Common myeloid progenitor, CD34-positive (primary cell): ENCODE data around the gene CD27.
"Not testable (repeated sequence)": the region's sequence is repeated elsewhere in the genome, so short reads cannot be mapped to it uniquely, and the experiment has no call there.

Source experiments
- CTCF ChIA-PET: fragments of 350-600 bp; sonication (Branson Sonifier 250); formaldehyde crosslinking; loops from one replicate; lab custom pipeline; 2021; ENCODE audit warnings: antibody characterized with exemption; lab: Charles Lee
- POLR2A ChIA-PET: fragments of 350-600 bp; sonication (Branson Sonifier 250); formaldehyde crosslinking; loops from one replicate; lab custom pipeline; 2021; ENCODE audit warnings: antibody characterized with exemption; lab: Charles Lee
- DNase-seq, 3 donors: peaks; one replicate each; pipeline versions ENCODE4 v3.0.0 to v3.0.0-alpha.2; 2013
- H3K27ac ChIP-seq, 2 experiments: 1 replicate in 1 of 2; 2 replicates in 1 of 2; pipeline ENCODE4 v1.7.0; 2013; ENCODE audit warnings: inconsistent platforms in 2 of 2, low read length in 2 of 2, mild to moderate bottlenecking in 2 of 2, low read depth in 1 of 2, moderate library complexity in 1 of 2; ENCODE audit not compliant: severe bottlenecking in 2 of 2, insufficient read depth in 1 of 2, poor library complexity in 1 of 2
- H3K27me3 ChIP-seq, 5 experiments: replicated peaks in 2 of 5; 1 replicate in 3 of 5; 2 replicates in 2 of 5; pipeline versions ENCODE4 v1.6.1 to v1.7.0; 2013; ENCODE audit warnings: low read length in 4 of 5, mild to moderate bottlenecking in 2 of 5, moderate library complexity in 2 of 5, inconsistent platforms in 1 of 5; ENCODE audit not compliant: insufficient read depth in 5 of 5, control insufficient read depth in 4 of 5
- H3K36me3 ChIP-seq, 4 experiments: 1 replicate in 2 of 4; 2 replicates in 2 of 4; pipeline versions ENCODE4 v1.6.1 to v1.7.0; 2013; ENCODE audit warnings: low read length in 3 of 4, control low read depth in 1 of 4, mild to moderate bottlenecking in 1 of 4; ENCODE audit not compliant: control insufficient read depth in 4 of 4, insufficient read depth in 4 of 4
- H3K4me1 ChIP-seq, 4 experiments: 1 replicate in 3 of 4; 2 replicates in 1 of 4; pipeline versions ENCODE4 v1.6.1 to v1.7.1; 2013; ENCODE audit warnings: low read length in 3 of 4, mild to moderate bottlenecking in 3 of 4, control low read depth in 1 of 4, inconsistent platforms in 1 of 4, moderate library complexity in 1 of 4; ENCODE audit not compliant: control insufficient read depth in 4 of 4, insufficient read depth in 4 of 4; ENCODE audit errors: control extremely low read depth in 1 of 4
- H3K4me3 ChIP-seq, 7 experiments: 1 replicate in 4 of 7; 2 replicates in 3 of 7; pipeline versions ENCODE4 v1.5.1 to v1.7.0; 2013; ENCODE audit warnings: mild to moderate bottlenecking in 7 of 7, low read length in 6 of 7, moderate library complexity in 6 of 7, inconsistent platforms in 2 of 7, low read depth in 2 of 7, control low read depth in 1 of 7; ENCODE audit not compliant: insufficient read depth in 4 of 7, control insufficient read depth in 1 of 7; ENCODE audit errors: extremely low read depth in 1 of 7
- H3K9me3 ChIP-seq, 5 experiments: 1 replicate in 4 of 5; 2 replicates in 1 of 5; pipeline versions ENCODE4 v1.6.1 to v1.7.1; 2013; ENCODE audit warnings: low read length in 4 of 5, mild to moderate bottlenecking in 2 of 5, inconsistent platforms in 1 of 5, low read depth in 1 of 5, moderate library complexity in 1 of 5; ENCODE audit not compliant: control insufficient read depth in 4 of 5, insufficient read depth in 2 of 5; ENCODE audit errors: control extremely low read depth in 1 of 5
- WGBS: methylation state at CpG from one replicate; pipeline ENCODE4 v1.1.5; 2013; ENCODE audit not compliant: insufficient coverage; 5-methylcytosine and 5-hydroxymethylcytosine counted together

Gene CD27

DNA sequence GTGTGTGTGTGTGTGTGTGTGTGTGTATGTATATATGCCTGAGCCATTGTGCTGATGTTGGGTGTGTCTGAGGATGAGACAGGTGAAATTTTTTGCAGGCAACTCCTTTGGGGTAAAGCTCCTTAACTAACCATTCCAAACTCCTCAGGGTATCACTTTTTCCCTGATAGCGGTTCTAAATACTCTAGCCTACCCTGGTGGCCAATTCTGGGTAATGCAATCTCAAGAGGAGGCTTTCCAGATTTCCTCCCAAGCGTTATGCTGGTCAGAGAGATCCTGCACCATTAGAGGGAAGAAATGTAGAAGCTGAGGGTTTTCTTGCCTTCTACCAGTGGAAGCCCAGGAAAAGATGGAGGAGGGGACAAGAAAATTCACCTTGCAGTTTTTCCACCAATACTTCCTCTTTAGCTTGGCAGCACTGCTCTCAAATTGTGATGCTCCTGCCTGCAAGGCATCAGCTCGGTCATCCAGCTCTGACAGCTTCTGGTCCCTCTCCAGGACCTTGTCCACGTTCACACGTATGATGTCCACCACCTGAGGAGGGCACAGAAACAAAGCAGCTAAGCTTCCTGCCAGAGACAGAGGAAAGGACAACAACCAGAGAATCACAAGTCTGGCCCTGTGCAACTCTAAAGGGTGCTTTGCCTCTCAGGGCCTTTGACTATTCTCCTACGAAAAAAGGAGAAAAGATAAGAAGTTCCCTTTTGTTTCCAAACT is 20.9 kb downstream of the CD27 start:
- no peak overlapping the region for H3K27ac ChIP-seq
- peak; percentile 66 to 76 (median 73) for DNase-seq

DNA sequence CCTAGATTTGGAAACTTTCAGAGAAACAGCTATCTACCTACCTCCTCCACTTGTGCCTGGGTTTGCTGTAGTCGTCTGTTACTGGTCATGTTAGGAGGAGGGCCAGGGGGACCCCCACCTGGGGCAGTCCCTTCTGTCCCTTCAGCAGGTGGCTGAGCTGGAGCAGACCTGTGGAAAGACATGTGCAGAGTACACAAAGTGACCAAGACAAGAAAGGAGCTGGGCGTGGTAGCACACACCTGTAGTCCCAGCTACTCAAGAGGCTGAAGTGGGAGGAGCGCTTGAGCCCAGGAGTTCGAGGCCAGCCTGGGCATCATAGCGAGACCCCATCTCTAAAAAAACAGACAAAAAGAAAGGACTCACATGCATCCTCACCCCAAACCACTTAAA is 21.4 kb downstream of the CD27 start:
- POLR2A ChIA-PET: interaction anchor here (0.5 to 1.6 kb wide), 5 partner anchors 40 to 561 kb away, joined by 3 to 6 read pairs (median 5); no protein-coding TSS in a partner anchor
- Histone ChIP-seq H3K9me3 (no peaks in the 10 kb centered on the region), H3K4me3 (no peak overlapping the region), H3K4me1 (peaks cover 21 to 59% (median 52%) of the 10 kb centered on the region in 4 experiments), H3K27me3 (no peaks in the 10 kb centered on the region), H3K27ac (no peak overlapping the region), H3K36me3 (peaks cover 3 to 45% (median 25%) of the 10 kb centered on the region in 4 experiments)
- WGBS: 89% methylated on average over 3 of the region's 5 CpGs
- CTCF ChIA-PET: interaction anchor here (0.6 to 10.4 kb wide), 41 partner anchors 8 to 262 kb away, joined by 3 to 197 read pairs (median 6); partner anchors contain the start of gene TAPBPL
- DNase-seq: no peak

More for the DNA sequence above, 20.9 kb downstream of the CD27 start:
- peaks cover 3 to 51% (median 30%) of the 10 kb centered on the region in 4 experiments for H3K36me3 ChIP-seq
- WGBS: 53% methylated on average over 6 of the region's 6 CpGs
- H3K4me1 ChIP-seq: peaks cover 24 to 62% (median 55%) of the 10 kb centered on the region in 4 experiments
- CTCF ChIA-PET: interaction anchor here (0.6 to 10.4 kb wide), 50 partner anchors 8 to 261 kb away, joined by 3 to 197 read pairs (median 5); partner anchors contain the start of gene TAPBPL
- no peak overlapping the region for H3K4me3 ChIP-seq
- H3K27me3 ChIP-seq: no peaks in the 10 kb centered on the region
- POLR2A ChIA-PET: interaction anchor here (0.5 to 1.6 kb wide), 8 partner anchors 14 to 562 kb away, joined by 3 to 6 read pairs (median 4); partner anchors contain the start of gene TNFRSF1A
- H3K9me3 ChIP-seq: no peaks in the 10 kb centered on the region

DNA sequence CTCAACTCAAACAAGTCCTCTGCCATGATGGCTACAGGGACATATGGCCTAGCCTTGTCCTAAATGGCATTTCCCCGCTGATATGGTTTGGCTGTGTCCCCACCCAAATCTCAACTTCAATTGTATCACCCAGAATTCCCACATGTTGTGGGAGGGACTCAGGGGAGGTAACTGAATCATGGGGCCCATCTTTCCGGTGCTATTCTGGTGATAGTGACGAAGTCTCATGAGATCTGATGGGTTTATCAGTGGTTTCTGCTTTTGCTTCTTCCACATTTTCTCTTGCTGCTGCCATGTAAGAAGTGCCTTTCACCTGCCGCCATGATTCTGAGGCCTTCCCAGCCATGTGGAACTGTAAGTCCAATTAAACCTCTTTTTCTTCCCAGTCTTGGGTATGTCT is 22.0 kb downstream of the CD27 start:
- not testable (repeated sequence) for H3K9me3 ChIP-seq, H3K27ac ChIP-seq, H3K4me3 ChIP-seq, H3K27me3 ChIP-seq, DNase-seq
- Histone ChIP-seq H3K36me3 (peaks cover 3 to 42% (median 24%) of the 10 kb centered on the region in 4 experiments), H3K4me1 (peaks cover 18 to 56% (median 49%) of the 10 kb centered on the region in 4 experiments)
- CTCF ChIA-PET: interaction anchor here (1.1 to 10.4 kb wide), 9 partner anchors 15 to 144 kb away, joined by 3 to 197 read pairs (median 14); partner anchors contain the start of gene TAPBPL
- 96% methylated on average over 3 of the region's 4 CpGs for WGBS
- POLR2A ChIA-PET: interaction anchor here (1.2 kb wide), 1 partner anchor 41 kb away, joined by 5 read pairs; no protein-coding TSS in a partner anchor

DNA sequence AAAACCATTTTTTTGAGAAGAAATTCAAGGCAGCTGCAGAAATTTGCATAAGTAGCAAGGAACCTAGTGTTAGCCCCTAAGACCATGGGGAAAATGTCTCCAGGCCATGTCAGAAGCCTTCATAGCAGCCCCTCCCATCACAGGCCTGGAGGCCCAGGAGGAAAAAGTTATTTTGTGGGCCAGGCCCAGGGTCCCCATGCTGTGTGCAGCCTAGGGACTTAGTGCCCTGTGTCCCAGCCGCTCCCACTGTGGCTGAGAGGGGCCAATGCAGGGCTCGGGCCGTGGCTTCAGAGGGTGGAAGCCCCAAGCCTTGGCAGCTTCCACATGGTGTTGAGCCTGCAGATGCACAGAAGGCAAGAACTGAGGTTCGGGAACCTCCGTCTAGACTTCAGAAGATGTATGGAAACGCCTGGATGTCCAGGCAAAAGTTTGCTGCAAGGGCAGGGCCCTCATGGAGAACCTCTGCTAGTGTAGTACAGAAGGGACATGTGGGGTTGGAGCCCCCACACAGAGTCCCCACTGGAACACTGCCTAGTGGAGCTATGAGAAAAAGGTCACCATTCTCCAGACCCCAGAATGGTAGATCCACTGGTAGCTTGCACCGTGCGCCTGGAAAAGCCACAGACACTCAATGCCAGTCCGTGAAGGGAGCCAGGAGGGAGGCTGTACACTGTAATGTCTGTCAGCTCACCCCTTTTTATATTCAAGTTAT is 23.0 kb downstream of the CD27 start:
- DNase-seq, H3K4me3 ChIP-seq, H3K27ac ChIP-seq, H3K9me3 ChIP-seq, POLR2A ChIA-PET, H3K27me3 ChIP-seq: not testable (repeated sequence)
- WGBS: 99% methylated on average over 8 of the region's 9 CpGs
- CTCF ChIA-PET: interaction anchor here (1.3 to 3.9 kb wide), 3 partner anchors 43 to 147 kb away, joined by 3 to 19 read pairs (median 4); no protein-coding TSS in a partner anchor
- Histone ChIP-seq H3K36me3 (peaks cover 3 to 37% (median 22%) of the 10 kb centered on the region in 4 experiments), H3K4me1 (peaks cover 13 to 46% (median 39%) of the 10 kb centered on the region in 4 experiments)

DNA sequence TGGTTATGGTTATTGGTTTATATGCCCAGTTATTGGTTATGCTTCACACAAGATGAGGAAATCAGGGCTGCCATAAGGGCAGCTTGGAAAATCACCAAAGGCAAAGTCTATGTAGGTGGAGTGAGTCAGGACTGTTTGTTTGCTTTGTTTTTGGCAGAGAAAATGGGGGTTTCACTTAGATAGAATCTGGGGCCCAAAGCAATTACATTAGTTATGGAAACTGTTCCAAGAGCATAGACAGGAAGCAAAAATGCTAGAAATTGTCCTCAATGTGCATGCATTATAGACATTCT is 23.5 kb downstream of the CD27 start:
- H3K4me1 ChIP-seq: peaks cover 11 to 41% (median 34%) of the 10 kb centered on the region in 4 experiments
- no peak overlapping the region for H3K27ac ChIP-seq
- peaks cover 3 to 32% (median 19%) of the 10 kb centered on the region in 4 experiments for H3K36me3 ChIP-seq
- DNase-seq: no peak
- H3K27me3 ChIP-seq: no peaks in the 10 kb centered on the region
- H3K4me3 ChIP-seq: no peak overlapping the region
- no peaks in the 10 kb centered on the region for H3K9me3 ChIP-seq
- ChIA-PET POLR2A (no interaction called here), CTCF (interaction anchor here (1.3 to 3.9 kb wide), 4 partner anchors 44 to 148 kb away, joined by 3 to 19 read pairs (median 5); no protein-coding TSS in a partner anchor)

DNA sequence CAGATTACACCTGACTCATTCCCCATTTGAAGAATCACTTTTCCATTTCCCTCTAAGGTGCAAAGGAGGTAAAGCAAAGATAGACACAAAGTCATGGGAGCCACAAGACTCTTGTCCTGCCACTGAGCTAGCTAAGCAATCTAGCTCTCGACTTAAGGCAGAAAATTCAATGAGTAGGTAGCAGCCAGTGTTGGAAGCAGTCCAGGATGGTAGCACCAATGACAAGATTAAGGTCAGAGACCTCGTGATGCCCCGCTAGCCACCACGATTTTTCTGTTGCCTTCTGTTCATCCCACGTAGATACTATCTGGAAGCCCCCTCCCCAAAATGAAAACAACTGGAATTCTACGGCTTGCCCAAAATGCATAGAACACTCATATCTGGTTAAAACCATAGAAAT is 24.3 kb downstream of the CD27 start:
- ChIA-PET CTCF (interaction anchor here (0.7 to 3.9 kb wide), 8 partner anchors 13 to 148 kb away, joined by 3 to 19 read pairs (median 4); partner anchors contain the start of gene MRPL51), POLR2A (interaction anchor here (0.6 to 2.4 kb wide), 4 partner anchors 10 to 130 kb away, joined by 4 to 16 read pairs (median 10); partner anchors contain the start of gene MRPL51)
- WGBS: 85% methylated on average over 5 of the region's 6 CpGs
- H3K9me3 ChIP-seq: no peaks in the 10 kb centered on the region
- peak overlapping the region in 2 of 7 experiments; percentile 29 to 84 for H3K4me3 ChIP-seq
- H3K27ac ChIP-seq: no peak overlapping the region
- H3K36me3 ChIP-seq: peaks cover 3 to 23% (median 16%) of the 10 kb centered on the region in 4 experiments
- H3K4me1 ChIP-seq: peaks cover 4 to 33% (median 26%) of the 10 kb centered on the region in 4 experiments
- no peak for DNase-seq
- H3K27me3 ChIP-seq: no peaks in the 10 kb centered on the region
